ENCODE data around the gene TNFSF15. TPM values are rescaled to one million over a fixed set of nuclear protein-coding genes. Genes with fewer than 3 reads are reported as not detected.
A peak's percentile ranks its signal among the peaks of the same experiment; 100 is the strongest.

The TNFSF15 gene
- total and polyA plus RNA-seq, 2 donors (not counting 1 experiment from before 2014, with no cell fraction given) = 0.03 TPM; not detected in 1

- peaks cover 31% of the 10 kb centered on the region for H3K27me3 Mint-ChIP-seq
- H3K9me3 ChIP-seq (ENCODE audit: control extremely low read depth in 1 of 3, control insufficient read depth in 2 of 3, insufficient read depth in 1 of 3, low read length in 2 of 3) = no peaks in the 10 kb centered on the region
- H3K4me3 Mint-ChIP-seq = peak overlapping the region; percentile 46
- H3K4me3 ChIP-seq (ENCODE audit: control extremely low read depth in 1 of 5, extremely low read depth in 1 of 5, insufficient read depth in 1 of 5, low read depth in 2 of 5, low read length in 4 of 5) = no peak overlapping the region
- WGBS (ENCODE audit: insufficient coverage) = 14% methylated on average over 4 of the region's 4 CpGs
- no peaks in the 10 kb centered on the region for H3K9me3 Mint-ChIP-seq (ENCODE audit: insufficient read depth)
- TF ChIP-seq EZH2 (IDR thresholded peaks at IDR 0.05; ENCODE audit: borderline replicate concordance, insufficient read depth, low read depth, low read length, poor library complexity, severe bottlenecking) = no peak
- no peak for TF ChIP-seq CTCF (IDR thresholded peaks at IDR 0.05)
- peak; percentile 54 for DNase-seq
- ChIA-PET POLR2A (no interaction called here), CTCF (interaction anchor here (1.0 to 1.5 kb wide), 2 partner anchors 94 to 134 kb away, joined by 3 to 4 read pairs; no protein-coding TSS in a partner anchor)
- peaks cover 24% of the 10 kb centered on the region for H3K4me1 Mint-ChIP-seq
- no peaks in the 10 kb centered on the region for H3K79me2 ChIP-seq (ENCODE audit: control insufficient read depth, insufficient read depth, low read length)
- no peak overlapping the region for H3K27ac ChIP-seq (ENCODE audit: low read length in 2 of 2)
- H3K27me3 ChIP-seq (replicated peaks in 1 of 4; ENCODE audit: control extremely low read depth in 1 of 4, control insufficient read depth in 3 of 4, insufficient read depth in 4 of 4, low read length in 3 of 4) = peaks cover 0 to 38% (median 21%) of the 10 kb centered on the region in 4 experiments
- H3K4me2 ChIP-seq (replicated peaks; ENCODE audit: low read depth, low read length, poor library complexity, severe bottlenecking) = peak overlapping the region; percentile 55
- peak overlapping the region; percentile 8 for H3K9ac ChIP-seq (ENCODE audit: low read length)
- peaks cover 23 to 33% of the 10 kb centered on the region in 2 donors for H3K4me1 ChIP-seq (ENCODE audit: control insufficient read depth in 2 of 2, insufficient read depth in 2 of 2, low read length in 2 of 2)
- no peaks in the 10 kb centered on the region for H3K36me3 ChIP-seq (replicated peaks in 1 of 2; ENCODE audit: control extremely low read depth in 1 of 2, control insufficient read depth in 1 of 2, extremely low read depth in 1 of 2, insufficient read depth in 2 of 2, low read length in 1 of 2)
- peak; percentile 54 for ATAC-seq (ENCODE audit: low read depth)
- H4K20me1 ChIP-seq (ENCODE audit: control insufficient read depth, insufficient read depth, low read length, poor library complexity, severe bottlenecking) = no peaks in the 10 kb centered on the region
- H2AFZ ChIP-seq (ENCODE audit: insufficient read depth, low read depth, low read length, poor library complexity, severe bottlenecking) = no peak overlapping the region
- H3K27ac Mint-ChIP-seq = no peak overlapping the region
- intact Hi-C loops (cut with micrococcal nuclease) = no loop called here
These were observed 31.3 kb downstream of the TNFSF15 start for GRCh38 chr9:114774524-114774923.

- Histone ChIP-seq H2AFZ (ENCODE audit: insufficient read depth, low read depth, low read length, poor library complexity, severe bottlenecking) (no peak overlapping the region), H3K9ac (ENCODE audit: low read length) (no peak overlapping the region), H3K27ac (ENCODE audit: low read length in 2 of 2) (no peak overlapping the region), H4K20me1 (ENCODE audit: control insufficient read depth, insufficient read depth, low read length, poor library complexity, severe bottlenecking) (no peaks in the 10 kb centered on the region), H3K4me1 (ENCODE audit: control insufficient read depth in 2 of 2, insufficient read depth in 2 of 2, low read length in 2 of 2) (peaks cover 23 to 33% of the 10 kb centered on the region in 2 donors), H3K4me2 (replicated peaks; ENCODE audit: low read depth, low read length, poor library complexity, severe bottlenecking) (no peak overlapping the region), H3K4me3 (ENCODE audit: control extremely low read depth in 1 of 5, extremely low read depth in 1 of 5, insufficient read depth in 1 of 5, low read depth in 2 of 5, low read length in 4 of 5) (no peak overlapping the region), H3K9me3 (ENCODE audit: control extremely low read depth in 1 of 3, control insufficient read depth in 2 of 3, insufficient read depth in 1 of 3, low read length in 2 of 3) (no peaks in the 10 kb centered on the region), H3K27me3 (replicated peaks in 1 of 4; ENCODE audit: control extremely low read depth in 1 of 4, control insufficient read depth in 3 of 4, insufficient read depth in 4 of 4, low read length in 3 of 4) (peaks cover 0 to 30% (median 14%) of the 10 kb centered on the region in 4 experiments), H3K36me3 (replicated peaks in 1 of 2; ENCODE audit: control extremely low read depth in 1 of 2, control insufficient read depth in 1 of 2, extremely low read depth in 1 of 2, insufficient read depth in 2 of 2, low read length in 1 of 2) (no peaks in the 10 kb centered on the region), H3K79me2 (ENCODE audit: control insufficient read depth, insufficient read depth, low read length) (no peaks in the 10 kb centered on the region)
- peaks cover 22% of the 10 kb centered on the region for H3K4me1 Mint-ChIP-seq
- H3K27me3 Mint-ChIP-seq = peaks cover 8% of the 10 kb centered on the region
- H3K9me3 Mint-ChIP-seq (ENCODE audit: insufficient read depth) = no peaks in the 10 kb centered on the region
- intact Hi-C loops (cut with micrococcal nuclease) = no loop called here
- POLR2A ChIA-PET = no interaction called here
- TF ChIP-seq EZH2 (IDR thresholded peaks at IDR 0.05; ENCODE audit: borderline replicate concordance, insufficient read depth, low read depth, low read length, poor library complexity, severe bottlenecking) (no peak), CTCF (IDR thresholded peaks at IDR 0.05) (no peak)
- no peak for ATAC-seq (ENCODE audit: low read depth)
- no peak overlapping the region for H3K27ac Mint-ChIP-seq
- no CpG with 5 or more reads among the region's 6 CpGs for whole genome bisulfite sequencing (ENCODE audit: insufficient coverage)
- no peak overlapping the region for H3K4me3 Mint-ChIP-seq
- DNase-seq = no peak
- CTCF ChIA-PET = no interaction called here
These were observed 34.0 kb downstream of the TNFSF15 start for GRCh38 chr9:114771889-114772288.
